GM12878 (cell line): ENCODE data around the gene RAB7B. TPM values are rescaled to one million over a fixed set of nuclear protein-coding genes. Genes with fewer than 3 reads are reported as not detected.

Source experiments
- ATAC-seq: fragments of 200-7000 bp; cut with Tn5 transposase; 3 replicates; pipeline ENCODE4 v1.9.1; 2020; ENCODE audit warnings: mild to moderate bottlenecking, moderate library complexity
- BruUV-seq: library from RNA; stranded (reverse); fragments of 400-500 nt; replicated peaks from 2 replicates; lab custom pipeline; 2021; lab: Mats Ljungman, UMichigan
- CTCF ChIA-PET: fragments of 300-600 bp; sonication (Branson Sonifier 250); formaldehyde crosslinking; extraction: SDS; loops from one replicate; lab custom pipeline; 2021; ENCODE audit warnings: inconsistent platforms; lab: Yijun Ruan, JAX
- POLR2A ChIA-PET: fragments of 350-600 bp; formaldehyde crosslinking; extraction: SDS; loops from one replicate; lab custom pipeline; 2021; ENCODE audit warnings: inconsistent platforms; lab: Charles Lee
- RAD21 ChIA-PET: fragments of 300-600 bp; sonication (Branson Sonifier 250); formaldehyde crosslinking; loops from one replicate; lab custom pipeline; 2023; ENCODE audit warnings: antibody characterized with exemption; ENCODE audit not compliant: unreplicated experiment; lab: Charles Lee
- SMC1A ChIA-PET: fragments of 300-600 bp; sonication (Branson Sonifier 250); formaldehyde crosslinking; loops from one replicate; lab custom pipeline; 2023; ENCODE audit not compliant: unreplicated experiment, uncharacterized antibody; lab: Charles Lee
- DNase-seq: peaks from one replicate; pipeline ENCODE4 v3.0.0-alpha.2; 2011; ENCODE audit warnings: low read depth, low spot score
- FAIRE-seq: peaks from 3 replicates; lab custom pipeline; 2011; peaks lifted over from hg19 to GRCh38; lab: Jason Lieb, UNC
- H2AFZ ChIP-seq: 2 replicates; pipeline ENCODE4 v1.6.0; 2011; ENCODE audit warnings: low read depth, low read length, control low read depth; ENCODE audit not compliant: control insufficient read depth
- H3K27ac ChIP-seq: 2 replicates; pipeline ENCODE4 v1.5.1; 2011; ENCODE audit warnings: control low read depth; ENCODE audit not compliant: control insufficient read depth, insufficient read depth
- H3K27me3 ChIP-seq, 2 experiments: replicated peaks in 1 of 2; 2 replicates each; pipeline versions ENCODE4 v1.6.0 to v1.6.1; 2011; ENCODE audit warnings: low read length in 1 of 2; ENCODE audit not compliant: control insufficient read depth in 2 of 2, insufficient read depth in 2 of 2
- H3K36me3 ChIP-seq, 2 experiments: 2 replicates each; pipeline ENCODE4 v1.5.1; 2011; ENCODE audit warnings: low read length in 1 of 2; ENCODE audit not compliant: control insufficient read depth in 2 of 2, insufficient read depth in 2 of 2
- H3K4me1 ChIP-seq: 2 replicates; pipeline ENCODE4 v1.6.1; 2011; ENCODE audit warnings: mild to moderate bottlenecking, low read length, moderate library complexity, mixed read lengths; ENCODE audit not compliant: control insufficient read depth, insufficient read depth
- H3K4me2 ChIP-seq: 2 replicates; pipeline ENCODE4 v1.6.0; 2011; ENCODE audit warnings: control low read depth; ENCODE audit not compliant: control insufficient read depth, insufficient read depth
- H3K4me3 ChIP-seq: fragments of 200-600 bp; sonication (generic); 2 replicates; pipeline ENCODE4 v1.5.1; 2016
- H3K79me2 ChIP-seq: 2 replicates; pipeline ENCODE4 v1.6.0; 2011; ENCODE audit warnings: low read length; ENCODE audit not compliant: control insufficient read depth, insufficient read depth
- H3K9ac ChIP-seq: 2 replicates; pipeline ENCODE4 v1.8.0; 2011; ENCODE audit warnings: low read length, control low read depth, mixed read lengths; ENCODE audit not compliant: control insufficient read depth, insufficient read depth
- H3K9me3 ChIP-seq: replicated peaks from 3 replicates; pipeline ENCODE4 v1.5.1; 2011; ENCODE audit warnings: mild to moderate bottlenecking, low read length; ENCODE audit not compliant: control insufficient read depth, insufficient read depth
- H4K20me1 ChIP-seq: 2 replicates; pipeline ENCODE4 v1.6.0; 2011; ENCODE audit not compliant: control insufficient read depth, insufficient read depth
- ATF2 ChIP-seq: IDR thresholded peaks from 2 replicates; pipeline ENCODE4 v1.6.1; 2012; ENCODE audit warnings: low read length, inconsistent platforms
- BMI1 ChIP-seq: fragments of 450-650 bp; IDR thresholded peaks from 2 replicates; pipeline ENCODE4 v1.6.1; 2016; ENCODE audit warnings: mild to moderate bottlenecking, moderate library complexity, borderline replicate concordance
- CBFB ChIP-seq: IDR thresholded peaks from 2 replicates; pipeline ENCODE4 v1.6.1; 2016; ENCODE audit warnings: antibody characterized with exemption, low read depth
- CHD1 ChIP-seq: IDR thresholded peaks from 2 replicates; pipeline ENCODE4 v1.6.1; 2012; ENCODE audit warnings: low read depth, low read length, improper control_type of control experiment
- CREM ChIP-seq: IDR thresholded peaks from 2 replicates; pipeline ENCODE4 v1.6.1; 2014; ENCODE audit warnings: antibody characterized with exemption, low read depth
- E2F4 ChIP-seq: IDR thresholded peaks from 2 replicates; pipeline ENCODE4 v1.6.1; 2012; ENCODE audit warnings: low read depth, low read length, improper control_type of control experiment
- HCFC1 ChIP-seq: fragments of 150-350 bp; IDR thresholded peaks from 2 replicates; pipeline ENCODE4 v1.6.1; 2014; ENCODE audit warnings: low read length
- IRF3 ChIP-seq: fragments of 450-650 bp; IDR thresholded peaks from 2 replicates; pipeline ENCODE4 v1.6.1; 2014; ENCODE audit warnings: mild to moderate bottlenecking
- MAX ChIP-seq: IDR thresholded peaks from 2 replicates; pipeline ENCODE4 v1.6.1; 2012; ENCODE audit warnings: low read depth, low read length, improper control_type of control experiment
- MYB ChIP-seq: fragments of 150-350 bp; IDR thresholded peaks from 2 replicates; pipeline ENCODE4 v1.6.1; 2014; ENCODE audit warnings: mild to moderate bottlenecking, low read depth, low read length, borderline replicate concordance
- NFIC ChIP-seq: IDR thresholded peaks from 2 replicates; pipeline ENCODE4 v1.6.1; 2012; ENCODE audit warnings: low read depth, mild to moderate bottlenecking, inconsistent platforms, low read length, moderate library complexity
- PML ChIP-seq: IDR thresholded peaks from 2 replicates; pipeline ENCODE4 v1.6.1; 2012; ENCODE audit warnings: low read length, inconsistent platforms
- POLR2AphosphoS5 ChIP-seq: IDR thresholded peaks from 2 replicates; pipeline ENCODE4 v1.6.1; 2011; ENCODE audit warnings: mild to moderate bottlenecking, low read length, inconsistent platforms
- RCOR1 ChIP-seq: conservative IDR thresholded peaks from 2 replicates; pipeline ENCODE4 v1.6.1; 2012; ENCODE audit warnings: low read depth, low read length, improper control_type of control experiment
- SKIL ChIP-seq: fragments of 450-650 bp; IDR thresholded peaks from 2 replicates; pipeline ENCODE4 v1.6.1; 2017; ENCODE audit warnings: mild to moderate bottlenecking, low read depth, inconsistent platforms; ENCODE audit not compliant: poor library complexity, severe bottlenecking
- SMC3 ChIP-seq: IDR thresholded peaks from 2 replicates; pipeline ENCODE4 v1.6.1; 2011; ENCODE audit warnings: low read length, improper control_type of control experiment, borderline replicate concordance
- WGBS: methylation state at CpG from one replicate; pipeline ENCODE4 v1.1.6; 2016; ENCODE audit warnings: low lambda C conversion rate; ENCODE audit not compliant: insufficient replicate concordance, insufficient coverage; ENCODE audit errors: missing lambda C conversion rate; 5-methylcytosine and 5-hydroxymethylcytosine counted together
- in situ Hi-C: fragments of 300-500 bp; cut with MboI; formaldehyde crosslinking; loops from 9 replicates; pipeline ENCODE4 v1.14.3; 2018; ENCODE audit warnings: mixed read lengths
- intact Hi-C: fragments of 100-400 bp; cut with micrococcal nuclease; formaldehyde crosslinking; loops from one replicate; pipeline ENCODE4 v1.14.2; 2022; ENCODE audit not compliant: unreplicated experiment
- polyA plus RNA-seq, 11 experiments: library from polyadenylated mRNA; depleted of rRNA in 4 of 11; unstranded in 6 of 11; stranded (reverse) in 5 of 11; fragments of >200 nt; fragmentation: Nextera tagmentation in 4 of 11; fragmentation: Illumina TruSeq in 1 of 11; extraction: Ambion mirVana in 4 of 11; extraction: Trizol in 1 of 11; gene quantifications; 1 replicate in 1 of 11; 2 replicates in 10 of 11; pipeline versions ENCODE4 v1.2.1 to v1.2.3, GENCODE V29; 2011 to 2016; ENCODE audit warnings: inconsistent platforms in 2 of 11, missing spikeins in 2 of 11, low read depth in 1 of 11
- total RNA-seq, 4 experiments: library from RNA; depleted of rRNA in 3 of 4; stranded (reverse); fragments of >200 nt in 3 of 4; fragmentation: Illumina TruSeq in 1 of 4; extraction: Trizol in 1 of 4; gene quantifications; 2 replicates each; pipeline versions ENCODE4 v1.2.1 to v1.2.3, GENCODE V29; 2013 to 2021

Gene RAB7B
- total and polyA plus RNA-seq, 10 of the 15 experiments (the other 5 are each of a cell fraction or from before 2014, with no cell fraction given): 0.09 TPM; not detected in 9

- no peak for TF ChIP-seq MAX
- TF ChIP-seq RCOR1: no peak
- no peak for TF ChIP-seq CHD1
Measured at GRCh38 chr1:205989786-205990185, 13.4 kb downstream of the RAB7B start (continued).

- Histone ChIP-seq H4K20me1 (no peaks in the 10 kb centered on the region), H3K79me2 (no peaks in the 10 kb centered on the region), H3K27me3 (peaks cover 2 to 4% of the 10 kb centered on the region in 2 experiments), H3K4me2 (no peak overlapping the region), H3K4me1 (no peaks in the 10 kb centered on the region), H3K4me3 (no peak overlapping the region), H3K27ac (no peak overlapping the region), H3K36me3 (no peaks in the 10 kb centered on the region), H2AFZ (no peak overlapping the region), H3K9ac (no peak overlapping the region), H3K9me3 (no peaks in the 10 kb centered on the region)
- ChIA-PET CTCF (interaction anchor here (4.2 to 9.6 kb wide), 3 partner anchors 11 to 117 kb away, joined by 39 to 296 read pairs (median 107); no protein-coding TSS in a partner anchor), POLR2A (no interaction called here), SMC1A (interaction anchor here (5.2 to 5.3 kb wide), 2 partner anchors 41 to 119 kb away, joined by 38 to 98 read pairs; no protein-coding TSS in a partner anchor), RAD21 (no interaction called here)
- no peak for FAIRE-seq
- intact Hi-C loops (no loop called here), in situ Hi-C loops (no loop called here)
- BruUV-seq: no TSS peak
- no peak for ATAC-seq
- DNase-seq: no peak
- 70% methylated on average over 12 of the region's 12 CpGs for WGBS
- no peak for TF ChIP-seq E2F4
- TF ChIP-seq CBFB: no peak
- no peak for TF ChIP-seq SKIL
- no peak for TF ChIP-seq CREM
- TF ChIP-seq POLR2AphosphoS5: no peak
- TF ChIP-seq PML: no peak
- no peak for TF ChIP-seq MYB
- TF ChIP-seq SMC3: no peak
- TF ChIP-seq IRF3: no peak
- TF ChIP-seq NFIC: no peak
- TF ChIP-seq ATF2: no peak
- TF ChIP-seq HCFC1: no peak
- no peak for TF ChIP-seq BMI1
Measured at GRCh38 chr1:205988585-205988995, 14.6 kb downstream of the RAB7B start.
